Esophagus muscularis mucosa (tissue), 4 donors: Measurements from ENCODE around the gene LMNTD2. TPM values are rescaled to one million over a fixed set of nuclear protein-coding genes. Genes with fewer than 3 reads are reported as not detected.

Source experiments
- DNase-seq: peaks from one replicate; pipeline ENCODE4 v3.0.0-alpha.2; 2017; ENCODE audit errors: extremely low spot score
- H3K27ac ChIP-seq, 4 donors: fragments of 200-600 bp; sonication (generic); replicated peaks in 1 of 4; 1 replicate in 3 of 4; 2 replicates in 1 of 4; pipeline ENCODE4 v1.5.1; 2016 to 2019; ENCODE audit warnings: mild to moderate bottlenecking in 1 of 4
- H3K27me3 ChIP-seq, 4 donors: fragments of 200-600 bp; sonication (generic); one replicate each; pipeline versions ENCODE4 v1.5.1 to v1.6.0; 2016 to 2019
- H3K36me3 ChIP-seq, 4 donors: fragments of 200-600 bp; sonication (generic); one replicate each; pipeline ENCODE4 v1.5.1; 2016 to 2019
- H3K4me1 ChIP-seq, 4 donors: fragments of 200-600 bp; sonication (generic); one replicate each; pipeline ENCODE4 v1.5.1; 2016 to 2019
- H3K4me3 ChIP-seq, 4 donors: fragments of 200-600 bp; sonication (generic); 1 replicate in 2 of 4; 2 replicates in 2 of 4; pipeline ENCODE4 v1.5.1; 2016 to 2019; ENCODE audit warnings: mild to moderate bottlenecking in 4 of 4, moderate library complexity in 1 of 4
- H3K9me3 ChIP-seq, 4 donors: fragments of 200-600 bp; sonication (generic); 1 replicate in 3 of 4; 2 replicates in 1 of 4; pipeline ENCODE4 v1.5.1; 2016 to 2019
- CTCF ChIP-seq, 3 experiments: fragments of 200-600 bp in 2 of 3; fragments of 450-650 bp in 1 of 3; sonication (generic) in 2 of 3; IDR thresholded peaks; one replicate each; pipeline ENCODE4 v1.5.1; 2017 to 2019; ENCODE audit warnings: antibody characterized with exemption in 3 of 3, mild to moderate bottlenecking in 2 of 3, moderate library complexity in 1 of 3
- EP300 ChIP-seq: sonication (generic); formaldehyde crosslinking; IDR thresholded peaks from one replicate; pipeline ENCODE4 v1.6.1; 2017; ENCODE audit warnings: antibody characterized with exemption
- POLR2A ChIP-seq: fragments of 450-650 bp; IDR thresholded peaks from one replicate; pipeline ENCODE4 v1.6.1; 2017; ENCODE audit warnings: antibody characterized with exemption, moderate library complexity, mild to moderate bottlenecking, low read depth
- POLR2AphosphoS5 ChIP-seq, 2 donors: sonication (generic); formaldehyde crosslinking; IDR thresholded peaks; one replicate each; pipeline ENCODE4 v1.6.1; 2017; ENCODE audit warnings: antibody characterized with exemption in 2 of 2
- WGBS: methylation state at CpG from one replicate; pipeline ENCODE4 v1.1.5; 2018; 5-methylcytosine and 5-hydroxymethylcytosine counted together
- intact Hi-C: fragments of 100-400 bp; cut with DNase I; formaldehyde crosslinking; loops from one replicate; pipeline ENCODE4 v1.15.1; 2023
- total RNA-seq, 4 donors: library from RNA; depleted of rRNA; stranded (reverse); fragments of >200 nt; gene quantifications; one replicate each; pipeline versions ENCODE4 v1.1.0 to v1.2.1, GENCODE V29; 2016

Gene LMNTD2
- total RNA-seq, 4 donors from 2014 or later, result 0.52 to 3.1 (median 1.7) TPM

GRCh38 chr11:557328-558132, 3.0 kb downstream of the LMNTD2 start:
- Histone ChIP-seq H3K4me1 (peaks cover 31 to 46% (median 43%) of the 10 kb centered on the region in 4 donors), H3K27me3 (peaks cover 19 to 73% (median 46%) of the 10 kb centered on the region in 4 donors), H3K4me3 (no peak overlapping the region), H3K27ac (no peak overlapping the region), H3K9me3 (no peaks in the 10 kb centered on the region), H3K36me3 (no peaks in the 10 kb centered on the region)
- TF ChIP-seq EP300, result no peak
- TF ChIP-seq POLR2AphosphoS5 (IDR thresholded peaks at IDR 0.05), result no peak
- no peak for TF ChIP-seq CTCF (IDR thresholded peaks at IDR 0.05)
- TF ChIP-seq POLR2A, result no peak
- 89% methylated on average over 10 of the region's 24 CpGs for WGBS
- no peak for DNase-seq
- intact Hi-C loops, result no loop called here

- DNase-seq, result no peak
- WGBS, result 82% methylated on average over 9 of the region's 22 CpGs
- Histone ChIP-seq H3K4me1 (peaks cover 28 to 43% (median 40%) of the 10 kb centered on the region in 4 donors), H3K27ac (no peak overlapping the region), H3K4me3 (no peak overlapping the region), H3K36me3 (no peaks in the 10 kb centered on the region), H3K9me3 (no peaks in the 10 kb centered on the region), H3K27me3 (peaks cover 19 to 80% (median 50%) of the 10 kb centered on the region in 4 donors)
- TF ChIP-seq CTCF (IDR thresholded peaks at IDR 0.05), result no peak
- TF ChIP-seq POLR2AphosphoS5 (IDR thresholded peaks at IDR 0.05), result no peak
- TF ChIP-seq EP300, result no peak
- TF ChIP-seq POLR2A, result no peak
- intact Hi-C loops, result no loop called here
Measured at GRCh38 chr11:556662-557256, 3.8 kb downstream of the LMNTD2 start.

- Histone ChIP-seq H3K36me3 (no peaks in the 10 kb centered on the region), H3K9me3 (no peaks in the 10 kb centered on the region), H3K27me3 (peaks cover 19 to 88% (median 50%) of the 10 kb centered on the region in 4 donors), H3K4me1 (peaks cover 22 to 35% (median 33%) of the 10 kb centered on the region in 4 donors), H3K27ac (no peak overlapping the region), H3K4me3 (peak overlapping the region in 3 of 4 donors; percentile 34 to 52 (median 39))
- TF ChIP-seq POLR2AphosphoS5 (IDR thresholded peaks at IDR 0.05) (no peak), CTCF (IDR thresholded peaks at IDR 0.05) (no peak), POLR2A (no peak), EP300 (no peak)
- intact Hi-C loops, result loop anchor here (1.0 kb wide), 1 partner anchor 171 kb away; no protein-coding TSS in a partner anchor
- 8% methylated on average over 42 of the region's 104 CpGs for WGBS
- DNase-seq, result no peak
Measured at GRCh38 chr11:555780-556661, 4.5 kb downstream of the LMNTD2 start.

GRCh38 chr11:555227-555779, 5.2 kb downstream of the LMNTD2 start:
- Histone ChIP-seq H3K36me3 (no peaks in the 10 kb centered on the region), H3K9me3 (no peaks in the 10 kb centered on the region), H3K27me3 (peaks cover 19 to 95% (median 50%) of the 10 kb centered on the region in 4 donors), H3K4me1 (peaks cover 21 to 32% (median 29%) of the 10 kb centered on the region in 4 donors), H3K27ac (no peak overlapping the region), H3K4me3 (peak overlapping the region; percentile 34 to 52 (median 39))
- no peak for DNase-seq
- WGBS, result 3% methylated on average over 18 of the region's 57 CpGs
- intact Hi-C loops, result loop anchor here (1.0 kb wide), 1 partner anchor 172 kb away; no protein-coding TSS in a partner anchor
- TF ChIP-seq POLR2AphosphoS5 (IDR thresholded peaks at IDR 0.05) (no peak), POLR2A (no peak), EP300 (no peak), CTCF (IDR thresholded peaks at IDR 0.05) (no peak)
